Subcutaneous abdominal adipose tissue (tissue), 5 donors: ENCODE data around the gene DNAH1.

Experiments used
- H3K27ac ChIP-seq: one replicate; pipeline ENCODE4 v1.7.0; 2013; ENCODE audit warnings: low read depth, mild to moderate bottlenecking, inconsistent platforms, low read length, moderate library complexity
- H3K27me3 ChIP-seq, 5 donors: one replicate each; pipeline ENCODE4 v1.7.0; 2013; ENCODE audit warnings: low read length in 5 of 5, inconsistent platforms in 1 of 5; ENCODE audit not compliant: control insufficient read depth in 5 of 5, insufficient read depth in 4 of 5
- H3K36me3 ChIP-seq, 5 donors: one replicate each; pipeline ENCODE4 v1.7.0; 2013; ENCODE audit warnings: low read length in 5 of 5; ENCODE audit not compliant: control insufficient read depth in 5 of 5, insufficient read depth in 5 of 5
- H3K4me1 ChIP-seq, 5 donors: one replicate each; pipeline ENCODE4 v1.7.0; 2013; ENCODE audit warnings: low read length in 5 of 5, mild to moderate bottlenecking in 3 of 5, moderate library complexity in 1 of 5; ENCODE audit not compliant: control insufficient read depth in 5 of 5, insufficient read depth in 5 of 5
- H3K4me3 ChIP-seq, 5 donors: one replicate each; pipeline ENCODE4 v1.7.0; 2013; ENCODE audit warnings: low read length in 5 of 5, low read depth in 1 of 5
- H3K9ac ChIP-seq, 5 donors: one replicate each; pipeline ENCODE4 v1.7.0; 2013; ENCODE audit warnings: low read length in 5 of 5, mild to moderate bottlenecking in 4 of 5, moderate library complexity in 3 of 5
- H3K9me3 ChIP-seq, 5 donors: one replicate each; pipeline ENCODE4 v1.7.0; 2013; ENCODE audit warnings: low read length in 5 of 5; ENCODE audit not compliant: control insufficient read depth in 5 of 5
- donor health status: healthy.
- donor health status: healthy.
- donor health status: healthy.
- donor health status: healthy.
- donor health status: healthy.

DNAH1 gene

DNA sequence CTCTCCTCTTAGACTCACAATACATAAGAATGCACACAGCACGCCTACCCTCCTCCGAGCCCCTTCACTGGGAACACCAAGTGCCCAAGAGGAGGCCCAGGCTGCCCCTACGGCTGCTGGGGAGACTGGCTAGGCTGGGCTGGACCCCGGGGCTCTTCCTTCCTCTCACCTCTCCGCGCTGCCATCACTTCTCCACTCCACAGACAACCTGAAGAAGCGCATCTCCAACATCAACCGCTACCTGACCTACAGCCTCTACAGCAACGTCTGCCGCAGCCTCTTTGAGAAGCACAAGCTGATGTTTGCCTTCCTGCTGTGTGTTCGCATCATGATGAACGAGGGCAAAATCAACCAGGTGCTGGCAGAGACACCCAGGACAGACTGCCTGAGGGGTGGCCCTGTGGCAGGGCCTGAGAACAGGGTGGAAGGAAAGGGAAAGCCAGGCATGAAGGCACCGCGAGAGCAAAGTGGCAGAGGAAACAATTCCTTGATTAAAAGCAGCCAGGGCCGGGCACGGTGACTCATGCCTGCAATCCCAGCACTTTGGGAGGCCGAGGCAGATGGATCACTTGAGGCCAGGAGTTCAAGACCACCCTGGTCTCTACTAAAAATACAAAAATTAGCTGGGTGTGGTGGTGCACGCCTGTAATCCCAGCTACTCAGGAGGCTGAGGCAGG, 77.2 kb downstream of the DNAH1 start:
- no peaks in the 10 kb centered on the region for H3K9me3 ChIP-seq
- no peak overlapping the region for H3K4me3 ChIP-seq
- H3K27ac ChIP-seq: no peak overlapping the region
- no peak overlapping the region for H3K9ac ChIP-seq
- no peaks in the 10 kb centered on the region for H3K27me3 ChIP-seq
- H3K36me3 ChIP-seq: peaks cover 0 to 82% (median 63%) of the 10 kb centered on the region in 5 donors
- no peaks in the 10 kb centered on the region for H3K4me1 ChIP-seq

DNA sequence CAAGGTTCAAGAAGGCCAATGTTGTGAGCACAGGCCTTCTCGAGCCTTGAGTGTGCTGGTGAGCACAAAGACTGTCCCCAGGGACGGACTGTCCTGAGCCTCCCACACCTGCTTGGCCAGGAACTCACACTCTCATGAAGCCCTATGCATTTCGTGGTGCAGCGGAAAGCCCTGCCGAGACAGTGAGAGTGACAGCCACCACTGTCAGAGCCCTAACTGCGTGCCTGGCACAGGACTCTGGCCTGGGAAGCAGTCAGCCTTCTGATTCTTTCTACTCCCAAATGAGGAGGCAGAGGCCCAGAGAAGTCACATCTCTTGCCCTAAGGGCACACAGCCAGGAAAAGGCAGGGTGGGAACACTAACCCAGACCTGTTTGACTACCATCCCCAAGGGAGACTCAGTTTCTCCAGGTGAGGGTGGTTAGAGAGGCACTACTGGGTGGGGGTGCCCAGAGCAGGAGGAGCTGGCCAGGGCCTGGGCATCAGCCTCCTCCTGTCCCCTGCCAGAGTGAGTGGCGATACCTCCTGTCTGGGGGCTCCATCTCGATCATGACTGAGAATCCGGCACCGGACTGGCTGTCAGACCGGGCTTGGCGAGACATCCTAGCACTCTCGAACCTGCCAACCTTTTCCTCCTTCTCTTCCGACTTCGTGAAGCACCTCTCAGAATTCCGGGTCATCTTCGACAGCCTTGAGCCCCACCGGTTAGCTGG, 78.0 kb downstream of the DNAH1 start:
- Histone ChIP-seq H3K27me3 (no peaks in the 10 kb centered on the region), H3K4me3 (no peak overlapping the region), H3K9me3 (no peaks in the 10 kb centered on the region), H3K9ac (no peak overlapping the region), H3K36me3 (peaks cover 0 to 81% (median 65%) of the 10 kb centered on the region in 5 donors), H3K27ac (no peak overlapping the region), H3K4me1 (no peaks in the 10 kb centered on the region)

DNA sequence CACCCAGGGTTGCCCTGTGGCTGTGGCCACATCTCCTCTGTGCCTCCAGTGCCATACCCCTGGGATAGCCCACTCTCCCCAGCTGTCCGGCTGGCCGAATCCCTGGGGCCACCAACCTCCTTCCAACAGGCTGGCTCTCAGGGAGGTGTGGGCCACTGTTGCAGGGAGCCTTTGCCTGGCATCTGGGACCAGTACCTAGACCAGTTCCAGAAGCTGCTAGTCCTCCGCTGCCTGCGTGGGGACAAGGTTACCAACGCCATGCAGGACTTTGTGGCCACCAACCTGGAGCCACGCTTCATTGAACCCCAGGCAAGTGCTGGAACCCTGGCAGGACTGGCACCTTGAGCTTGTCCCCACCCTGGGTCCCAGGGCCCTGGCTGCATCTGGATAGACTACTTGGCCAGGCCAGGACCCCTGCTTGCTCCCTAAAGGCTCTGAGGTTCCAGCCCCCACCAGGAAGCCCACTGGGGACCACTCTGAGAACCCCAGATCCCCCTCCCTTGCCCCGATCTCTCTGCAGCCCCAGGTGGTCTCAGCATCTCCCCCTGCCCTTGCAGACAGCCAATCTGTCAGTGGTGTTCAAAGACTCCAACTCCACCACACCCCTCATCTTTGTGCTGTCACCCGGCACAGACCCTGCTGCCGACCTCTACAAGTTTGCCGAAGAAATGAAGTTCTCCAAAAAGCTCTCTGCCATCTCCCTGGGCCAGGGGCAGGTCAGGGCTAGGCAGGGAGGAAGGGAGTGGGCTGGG, 78.8 kb downstream of the DNAH1 start:
- Histone ChIP-seq H3K27ac (no peak overlapping the region), H3K4me1 (no peaks in the 10 kb centered on the region), H3K9ac (no peak overlapping the region), H3K9me3 (no peaks in the 10 kb centered on the region), H3K4me3 (no peak overlapping the region), H3K36me3 (peaks cover 0 to 85% (median 67%) of the 10 kb centered on the region in 5 donors), H3K27me3 (no peaks in the 10 kb centered on the region)

DNA sequence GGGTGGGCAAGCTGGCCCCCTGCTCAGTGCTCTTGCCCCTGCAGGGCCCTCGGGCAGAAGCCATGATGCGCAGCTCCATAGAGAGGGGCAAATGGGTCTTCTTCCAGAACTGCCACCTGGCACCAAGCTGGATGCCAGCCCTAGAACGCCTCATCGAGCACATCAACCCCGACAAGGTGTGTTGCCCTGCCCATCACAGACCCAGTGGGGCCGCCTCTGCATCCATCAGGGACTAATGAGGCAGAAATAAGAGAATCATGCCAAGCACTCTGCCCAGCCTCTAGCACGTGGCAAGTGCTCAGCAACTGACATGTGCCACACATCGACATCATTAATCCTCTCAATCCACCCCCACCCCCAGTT, 79.4 kb downstream of the DNAH1 start:
- Histone ChIP-seq H3K4me3 (no peak overlapping the region), H3K4me1 (no peaks in the 10 kb centered on the region), H3K9me3 (no peaks in the 10 kb centered on the region), H3K9ac (no peak overlapping the region), H3K27ac (no peak overlapping the region), H3K27me3 (no peaks in the 10 kb centered on the region), H3K36me3 (peaks cover 0 to 91% (median 72%) of the 10 kb centered on the region in 5 donors)

DNA sequence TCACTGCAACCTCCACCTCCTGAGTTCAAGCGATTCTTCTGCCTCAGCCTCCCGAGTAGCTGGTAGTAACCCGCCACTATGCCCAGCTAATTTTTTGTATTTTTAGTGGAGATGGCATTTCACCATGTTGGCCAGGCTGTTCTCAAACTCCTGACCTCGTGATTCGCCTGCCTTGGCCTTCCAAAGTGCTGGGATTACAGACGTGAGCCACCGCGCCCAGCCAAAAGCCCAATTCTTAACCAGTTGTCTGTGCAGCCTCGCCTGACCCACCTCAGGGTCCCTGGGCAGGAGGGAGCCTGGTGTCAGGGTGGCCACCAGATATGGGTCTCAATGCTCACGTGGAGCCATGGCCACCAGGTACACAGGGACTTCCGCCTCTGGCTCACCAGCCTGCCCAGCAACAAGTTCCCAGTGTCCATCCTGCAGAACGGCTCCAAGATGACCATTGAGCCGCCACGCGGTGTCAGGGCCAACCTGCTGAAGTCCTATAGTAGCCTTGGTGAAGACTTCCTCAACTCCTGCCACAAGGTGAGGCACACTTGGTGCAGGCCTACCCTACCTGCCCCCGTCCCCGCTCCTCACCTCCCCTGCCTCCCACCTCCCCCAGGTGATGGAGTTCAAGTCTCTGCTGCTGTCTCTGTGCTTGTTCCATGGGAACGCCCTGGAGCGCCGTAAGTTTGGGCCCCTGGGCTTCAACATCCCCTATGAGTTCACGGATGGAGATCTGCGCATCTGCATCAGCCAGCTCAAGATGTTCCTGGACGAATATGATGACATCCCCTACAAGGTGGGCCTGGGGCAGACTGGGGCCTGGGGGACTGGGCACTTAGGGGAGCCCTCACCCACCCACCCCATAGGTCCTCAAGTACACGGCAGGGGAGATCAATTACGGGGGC, 80.1 kb downstream of the DNAH1 start:
- no peaks in the 10 kb centered on the region for H3K4me1 ChIP-seq
- H3K4me3 ChIP-seq: no peak overlapping the region
- H3K9me3 ChIP-seq: no peaks in the 10 kb centered on the region
- no peaks in the 10 kb centered on the region for H3K27me3 ChIP-seq
- no peak overlapping the region for H3K27ac ChIP-seq
- peaks cover 0 to 91% (median 75%) of the 10 kb centered on the region in 5 donors for H3K36me3 ChIP-seq
- H3K9ac ChIP-seq: no peak overlapping the region

DNA sequence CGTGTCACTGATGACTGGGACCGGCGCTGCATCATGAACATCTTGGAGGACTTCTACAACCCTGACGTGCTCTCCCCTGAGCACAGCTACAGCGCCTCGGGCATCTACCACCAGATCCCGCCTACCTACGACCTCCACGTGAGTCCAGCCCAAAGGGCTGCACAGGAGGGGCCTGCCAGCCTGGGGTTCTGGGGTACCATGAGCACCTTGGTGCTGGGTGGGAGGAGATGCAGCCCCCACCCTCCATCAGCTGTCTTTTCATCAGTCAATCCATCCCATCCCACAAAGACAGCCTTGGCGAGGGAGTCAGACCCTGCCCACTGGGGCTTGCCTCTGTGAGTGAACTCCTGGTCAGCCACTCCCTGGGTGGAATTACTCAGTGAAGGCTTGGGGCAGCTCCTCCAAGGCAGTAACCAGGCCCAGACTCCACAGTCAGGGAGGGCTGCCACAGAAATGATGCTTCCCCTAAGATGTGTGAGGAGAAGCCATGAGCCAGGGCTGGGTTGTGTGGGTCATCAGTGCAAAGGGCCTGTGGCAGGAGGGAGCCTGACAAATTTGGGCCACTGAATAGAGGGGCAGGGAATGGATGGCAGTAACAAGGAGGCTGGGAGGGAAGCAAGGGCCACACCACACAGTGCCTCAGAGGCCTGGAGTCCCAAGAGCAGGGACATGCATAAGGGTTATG, 80.9 kb downstream of the DNAH1 start:
- Histone ChIP-seq H3K36me3 (peaks cover 0 to 91% (median 75%) of the 10 kb centered on the region in 5 donors), H3K27ac (no peak overlapping the region), H3K9ac (no peak overlapping the region), H3K9me3 (no peaks in the 10 kb centered on the region), H3K4me3 (no peak overlapping the region), H3K27me3 (no peaks in the 10 kb centered on the region), H3K4me1 (no peaks in the 10 kb centered on the region)

DNA sequence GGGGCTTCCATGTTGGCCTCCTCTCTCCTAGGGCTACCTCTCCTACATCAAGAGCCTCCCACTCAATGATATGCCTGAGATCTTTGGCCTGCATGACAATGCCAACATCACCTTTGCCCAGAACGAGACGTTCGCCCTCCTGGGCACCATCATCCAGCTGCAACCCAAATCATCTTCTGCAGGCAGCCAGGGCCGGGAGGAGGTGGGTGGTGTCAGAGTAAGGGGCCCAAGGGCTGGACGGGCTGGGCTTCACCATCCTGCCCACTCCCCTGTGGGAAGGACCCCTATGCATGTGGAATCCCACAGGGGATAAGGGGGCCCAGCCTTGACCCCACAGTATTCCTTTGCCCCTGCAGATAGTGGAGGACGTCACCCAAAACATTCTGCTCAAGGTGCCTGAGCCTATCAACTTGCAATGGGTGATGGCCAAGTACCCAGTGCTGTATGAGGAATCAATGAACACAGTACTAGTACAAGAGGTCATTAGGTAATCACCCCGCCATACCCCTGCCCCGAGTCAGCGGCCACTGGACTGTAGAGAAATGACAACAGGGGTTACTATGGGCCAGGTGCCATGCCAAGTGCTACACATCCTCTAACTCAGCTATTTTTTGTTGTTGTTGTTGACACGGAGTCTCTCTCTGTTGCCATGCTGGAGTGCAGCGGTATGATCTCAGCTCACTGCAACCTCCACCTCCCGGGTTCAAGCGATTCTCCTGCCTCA, 81.7 kb downstream of the DNAH1 start:
- Histone ChIP-seq H3K9me3 (no peaks in the 10 kb centered on the region), H3K27me3 (no peaks in the 10 kb centered on the region), H3K4me3 (no peak overlapping the region), H3K36me3 (peaks cover 0 to 92% (median 76%) of the 10 kb centered on the region in 5 donors), H3K27ac (no peak overlapping the region), H3K9ac (no peak overlapping the region), H3K4me1 (no peaks in the 10 kb centered on the region)

DNA sequence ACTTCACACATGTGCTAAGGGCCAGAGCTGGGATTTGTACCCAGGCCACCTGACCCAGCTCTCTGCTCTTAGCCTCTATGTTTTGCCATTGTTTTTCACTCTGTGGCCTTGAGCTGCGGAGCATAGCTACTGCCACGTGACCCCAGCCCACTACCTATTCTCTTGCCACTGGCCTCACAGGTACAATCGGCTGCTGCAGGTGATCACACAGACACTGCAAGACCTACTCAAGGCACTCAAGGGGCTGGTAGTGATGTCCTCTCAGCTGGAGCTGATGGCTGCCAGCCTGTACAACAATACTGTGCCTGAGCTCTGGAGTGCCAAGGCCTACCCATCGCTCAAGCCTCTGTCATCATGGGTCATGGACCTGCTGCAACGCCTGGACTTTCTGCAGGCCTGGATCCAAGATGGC, 82.6 kb downstream of the DNAH1 start:
- Histone ChIP-seq H3K27ac (no peak overlapping the region), H3K4me3 (no peak overlapping the region), H3K27me3 (no peaks in the 10 kb centered on the region), H3K9ac (no peak overlapping the region), H3K4me1 (peaks cover 0 to 2% (median 0%) of the 10 kb centered on the region in 5 donors), H3K9me3 (no peaks in the 10 kb centered on the region), H3K36me3 (peaks cover 0 to 94% (median 78%) of the 10 kb centered on the region in 5 donors)

DNA sequence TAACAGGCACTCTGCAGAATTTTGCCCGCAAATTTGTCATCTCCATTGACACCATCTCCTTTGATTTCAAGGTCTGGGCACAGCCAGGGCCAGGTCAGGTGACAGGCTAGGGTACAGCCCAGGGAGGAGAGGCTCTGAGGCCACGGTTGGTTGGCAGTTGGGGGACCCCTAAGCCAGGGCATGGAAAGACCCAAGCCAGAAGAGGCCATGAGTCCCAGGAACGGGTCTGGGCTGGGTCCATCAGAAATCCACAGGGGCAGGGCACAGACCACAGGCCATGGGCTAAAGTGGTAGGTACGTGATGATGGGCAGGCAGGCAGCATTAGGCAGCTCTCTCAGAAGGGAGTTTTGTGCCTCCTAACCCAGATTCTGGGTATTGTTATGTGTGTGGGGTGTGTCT, 83.0 kb downstream of the DNAH1 start:
- Histone ChIP-seq H3K36me3 (peaks cover 0 to 94% (median 78%) of the 10 kb centered on the region in 5 donors), H3K4me3 (no peak overlapping the region), H3K27ac (no peak overlapping the region), H3K4me1 (peaks cover 0 to 7% (median 2%) of the 10 kb centered on the region in 5 donors), H3K27me3 (no peaks in the 10 kb centered on the region), H3K9me3 (no peaks in the 10 kb centered on the region), H3K9ac (no peak overlapping the region)
